Hepatocyte (in vitro differentiated cells): ENCODE measurements around the gene USP32. TPM values are rescaled to one million over a fixed set of nuclear protein-coding genes. Genes with fewer than 3 reads are reported as not detected.
"Not testable (repeated sequence)": the region's sequence is repeated elsewhere in the genome, so short reads cannot be mapped to it uniquely, and the experiment has no call there.

ENCODE experiments used
- DNase-seq: peaks from one replicate; pipeline ENCODE4 v3.0.0-alpha.2; 2016; ENCODE audit warnings: low spot score
- H2AFZ ChIP-seq: fragments of 200-600 bp; sonication (generic); 2 replicates; pipeline ENCODE4 v1.6.0; 2016; ENCODE audit warnings: antibody characterized with exemption, mild to moderate bottlenecking
- H3K27ac ChIP-seq: fragments of 200-600 bp; sonication (generic); 2 replicates; pipeline ENCODE4 v1.5.1; 2016; ENCODE audit warnings: mild to moderate bottlenecking
- H3K27me3 ChIP-seq: fragments of 200-600 bp; sonication (generic); 2 replicates; pipeline ENCODE4 v1.6.1; 2016
- H3K36me3 ChIP-seq: fragments of 200-600 bp; sonication (generic); replicated peaks from 2 replicates; pipeline ENCODE4 v1.5.1; 2016; ENCODE audit warnings: low read depth; ENCODE audit not compliant: insufficient read depth
- H3K4me1 ChIP-seq: fragments of 200-600 bp; sonication (generic); 2 replicates; pipeline ENCODE4 v1.5.1; 2016; ENCODE audit warnings: mild to moderate bottlenecking, moderate library complexity; ENCODE audit not compliant: insufficient read depth
- H3K4me2 ChIP-seq: fragments of 200-600 bp; sonication (generic); 2 replicates; pipeline ENCODE4 v1.6.0; 2016
- H3K4me3 ChIP-seq: fragments of 200-600 bp; sonication (generic); 2 replicates; pipeline ENCODE4 v1.5.1; 2016; ENCODE audit warnings: mild to moderate bottlenecking
- H3K79me2 ChIP-seq: fragments of 200-600 bp; sonication (generic); 2 replicates; pipeline ENCODE4 v1.6.0; 2017; ENCODE audit warnings: mild to moderate bottlenecking
- H3K9me2 ChIP-seq: fragments of 200-600 bp; sonication (generic); replicated peaks from 2 replicates; pipeline ENCODE4 v1.6.0; 2017; ENCODE audit warnings: mild to moderate bottlenecking; ENCODE audit not compliant: insufficient read depth
- H3K9me3 ChIP-seq: fragments of 200-600 bp; sonication (generic); 2 replicates; pipeline ENCODE4 v1.5.1; 2016; ENCODE audit warnings: low read depth, mild to moderate bottlenecking
- H4K20me1 ChIP-seq: fragments of 200-600 bp; sonication (generic); 2 replicates; pipeline ENCODE4 v1.6.0; 2016; ENCODE audit warnings: mild to moderate bottlenecking; ENCODE audit not compliant: insufficient read depth, poor library complexity, severe bottlenecking
- EZH2 ChIP-seq: fragments of 200-600 bp; sonication (generic); IDR thresholded peaks from 2 replicates; pipeline ENCODE4 v1.6.1; 2016; ENCODE audit warnings: antibody characterized with exemption, mild to moderate bottlenecking, borderline replicate concordance
- EZH2phosphoT487 ChIP-seq: fragments of 200-600 bp; sonication (generic); IDR thresholded peaks from one replicate; pipeline ENCODE4 v1.6.1; 2018; ENCODE audit warnings: antibody characterized with exemption, mild to moderate bottlenecking, low read depth, moderate library complexity; ENCODE audit not compliant: unreplicated experiment, severe bottlenecking
- WGBS: methylation state at CpG from one replicate; pipeline ENCODE4 v1.1.6; 2016; ENCODE audit warnings: low lambda C conversion rate; ENCODE audit errors: missing lambda C conversion rate; 5-methylcytosine and 5-hydroxymethylcytosine counted together
- polyA plus RNA-seq: library from polyadenylated mRNA; unstranded; fragments of >200 nt; fragmentation: Nextera tagmentation; extraction: Ambion mirVana; gene quantifications from 2 replicates; pipeline ENCODE4 v1.2.1, GENCODE V29; 2016
- total RNA-seq: library from RNA; depleted of rRNA; stranded (reverse); fragments of >200 nt; gene quantifications from 2 replicates; pipeline ENCODE4 v1.2.3, GENCODE V29; 2014
- TF ChIP-seq, protein P1 (sequence below): fragments of 200-600 bp; sonication (generic); IDR thresholded peaks from 2 replicates; pipeline ENCODE4 v1.5.1; 2016; ENCODE audit warnings: antibody characterized with exemption, mild to moderate bottlenecking; ENCODE audit not compliant: poor library complexity

USP32 gene
- total and polyA plus RNA-seq, 2 experiments from 2014 or later, result 15.3 to 37.0 TPM

GRCh38 chr17:60386147-60387058 lies 5.5 kb downstream of the USP32 start:
- Histone ChIP-seq H3K9me2 (no peaks in the 10 kb centered on the region), H3K4me3 (no peak overlapping the region), H3K27ac (no peak overlapping the region), H3K79me2 (peaks cover 98% of the 10 kb centered on the region), H3K4me2 (no peak overlapping the region), H2AFZ (no peak overlapping the region), H4K20me1 (peaks cover 61% of the 10 kb centered on the region), H3K27me3 (no peaks in the 10 kb centered on the region), H3K4me1 (peaks cover 46% of the 10 kb centered on the region), H3K9me3 (no peaks in the 10 kb centered on the region), H3K36me3 (no peaks in the 10 kb centered on the region)
- 75% methylated on average over 4 of the region's 4 CpGs for WGBS
- DNase-seq, result no peak
- TF ChIP-seq, protein P1, sequence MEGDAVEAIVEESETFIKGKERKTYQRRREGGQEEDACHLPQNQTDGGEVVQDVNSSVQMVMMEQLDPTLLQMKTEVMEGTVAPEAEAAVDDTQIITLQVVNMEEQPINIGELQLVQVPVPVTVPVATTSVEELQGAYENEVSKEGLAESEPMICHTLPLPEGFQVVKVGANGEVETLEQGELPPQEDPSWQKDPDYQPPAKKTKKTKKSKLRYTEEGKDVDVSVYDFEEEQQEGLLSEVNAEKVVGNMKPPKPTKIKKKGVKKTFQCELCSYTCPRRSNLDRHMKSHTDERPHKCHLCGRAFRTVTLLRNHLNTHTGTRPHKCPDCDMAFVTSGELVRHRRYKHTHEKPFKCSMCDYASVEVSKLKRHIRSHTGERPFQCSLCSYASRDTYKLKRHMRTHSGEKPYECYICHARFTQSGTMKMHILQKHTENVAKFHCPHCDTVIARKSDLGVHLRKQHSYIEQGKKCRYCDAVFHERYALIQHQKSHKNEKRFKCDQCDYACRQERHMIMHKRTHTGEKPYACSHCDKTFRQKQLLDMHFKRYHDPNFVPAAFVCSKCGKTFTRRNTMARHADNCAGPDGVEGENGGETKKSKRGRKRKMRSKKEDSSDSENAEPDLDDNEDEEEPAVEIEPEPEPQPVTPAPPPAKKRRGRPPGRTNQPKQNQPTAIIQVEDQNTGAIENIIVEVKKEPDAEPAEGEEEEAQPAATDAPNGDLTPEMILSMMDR, result no peak
- no peak for TF ChIP-seq EZH2phosphoT487
- TF ChIP-seq EZH2, result no peak

- peaks cover 87% of the 10 kb centered on the region for H3K79me2 ChIP-seq
- H3K4me1 ChIP-seq, result peaks cover 37% of the 10 kb centered on the region
- DNase-seq, H3K4me2 ChIP-seq, H3K4me3 ChIP-seq, H3K9me2 ChIP-seq, H3K27me3 ChIP-seq, H2AFZ ChIP-seq, H3K36me3 ChIP-seq, H3K9me3 ChIP-seq, H3K27ac ChIP-seq: not testable (repeated sequence)
- 94% methylated on average over 7 of the region's 7 CpGs for WGBS
- H4K20me1 ChIP-seq, result peaks cover 57% of the 10 kb centered on the region
Measured at GRCh38 chr17:60384921-60385320, 7.0 kb downstream of the USP32 start.

- WGBS, result 50% methylated on average over 3 of the region's 3 CpGs
- TF ChIP-seq EZH2phosphoT487, result no peak
- H4K20me1 ChIP-seq, result peaks cover 43% of the 10 kb centered on the region
- H3K27ac ChIP-seq, result peak overlapping the region; percentile 13
- H3K36me3 ChIP-seq, result no peaks in the 10 kb centered on the region
- H2AFZ ChIP-seq, result no peak overlapping the region
- no peaks in the 10 kb centered on the region for H3K27me3 ChIP-seq
- no peak overlapping the region for H3K4me3 ChIP-seq
- peaks cover 79% of the 10 kb centered on the region for H3K79me2 ChIP-seq
- no peaks in the 10 kb centered on the region for H3K9me2 ChIP-seq
- peaks cover 24% of the 10 kb centered on the region for H3K4me1 ChIP-seq
- DNase-seq, result no peak
- H3K9me3 ChIP-seq, result no peaks in the 10 kb centered on the region
- H3K4me2 ChIP-seq, result no peak overlapping the region
Measured at GRCh38 chr17:60383379-60383778, 8.6 kb downstream of the USP32 start.

DNA sequence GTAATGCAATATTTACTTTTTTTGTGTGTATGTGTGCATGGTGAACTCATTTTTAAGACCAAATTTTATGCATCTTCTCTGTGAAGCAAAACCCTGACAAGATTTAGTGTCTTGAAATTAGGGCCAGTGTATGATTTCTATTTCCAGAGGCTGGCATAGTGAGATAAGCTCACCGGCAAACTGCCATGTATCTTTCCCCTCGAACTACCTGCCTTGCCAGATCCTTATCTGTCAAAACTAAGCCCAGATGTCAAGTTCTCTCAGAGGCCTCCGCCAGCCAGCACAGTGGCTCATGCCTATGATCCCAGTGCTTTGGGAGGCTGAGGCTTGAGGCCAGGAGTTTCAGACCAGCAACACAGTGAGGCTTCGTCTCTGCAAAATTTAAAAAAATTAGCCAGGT lies 10.0 kb downstream of the USP32 start:
- H3K36me3 ChIP-seq, result no peaks in the 10 kb centered on the region
- peaks cover 78% of the 10 kb centered on the region for H3K79me2 ChIP-seq
- 68% methylated on average over 4 of the region's 4 CpGs for WGBS
- no peak overlapping the region for H3K27ac ChIP-seq
- no peaks in the 10 kb centered on the region for H3K9me2 ChIP-seq
- TF ChIP-seq, protein P1, result no peak
- no peak for TF ChIP-seq EZH2phosphoT487
- no peak for TF ChIP-seq EZH2
- H3K9me3 ChIP-seq, result no peaks in the 10 kb centered on the region
- DNase-seq, result no peak
- no peak overlapping the region for H2AFZ ChIP-seq
- no peak overlapping the region for H3K4me2 ChIP-seq
- peaks cover 30% of the 10 kb centered on the region for H4K20me1 ChIP-seq
- H3K27me3 ChIP-seq, result no peaks in the 10 kb centered on the region
- H3K4me3 ChIP-seq, result no peak overlapping the region
- peaks cover 18% of the 10 kb centered on the region for H3K4me1 ChIP-seq

DNA sequence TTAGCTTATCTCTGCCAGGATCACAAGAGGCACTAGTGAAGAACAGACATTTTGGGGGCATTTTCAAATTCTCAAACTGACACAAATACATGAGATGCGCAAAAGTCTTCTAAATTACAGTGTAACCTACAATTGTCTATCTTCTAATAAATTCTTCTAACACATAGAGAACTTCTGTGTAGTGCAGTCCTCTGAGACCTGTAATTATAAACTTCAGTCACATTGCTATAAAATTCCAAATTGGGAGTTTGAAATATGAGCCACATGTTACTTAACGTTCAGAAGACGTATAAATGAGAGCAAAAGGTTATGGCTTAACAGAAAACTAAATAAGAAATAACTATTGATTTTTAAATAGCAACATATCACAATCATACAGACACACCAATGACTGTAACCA lies 12.5 kb downstream of the USP32 start:
- peaks cover 18% of the 10 kb centered on the region for H4K20me1 ChIP-seq
- H3K4me2 ChIP-seq, H3K4me3 ChIP-seq, H3K36me3 ChIP-seq, H3K4me1 ChIP-seq, DNase-seq, H3K9me2 ChIP-seq, H3K27ac ChIP-seq, H2AFZ ChIP-seq, H3K9me3 ChIP-seq, H3K27me3 ChIP-seq: not testable (repeated sequence)
- 55% methylated on average over 2 of the region's 3 CpGs for WGBS
- H3K79me2 ChIP-seq, result peaks cover 70% of the 10 kb centered on the region

GRCh38 chr17:60378187-60378586 lies 13.7 kb downstream of the USP32 start:
- peaks cover 63% of the 10 kb centered on the region for H3K79me2 ChIP-seq
- 89% methylated on average over 1 of the region's 1 CpG for WGBS
- DNase-seq, H3K4me1 ChIP-seq, H4K20me1 ChIP-seq, H2AFZ ChIP-seq, H3K27ac ChIP-seq, H3K4me3 ChIP-seq, H3K9me3 ChIP-seq, H3K4me2 ChIP-seq, H3K9me2 ChIP-seq, H3K36me3 ChIP-seq, H3K27me3 ChIP-seq: not testable (repeated sequence)
